ENCODE data around the gene BPIFA1. TPM values are rescaled to one million over a fixed set of nuclear protein-coding genes. Genes with fewer than 3 reads are reported as not detected.

BPIFA1 gene
- total and polyA plus RNA-seq, 8 donors: not detected

DNA sequence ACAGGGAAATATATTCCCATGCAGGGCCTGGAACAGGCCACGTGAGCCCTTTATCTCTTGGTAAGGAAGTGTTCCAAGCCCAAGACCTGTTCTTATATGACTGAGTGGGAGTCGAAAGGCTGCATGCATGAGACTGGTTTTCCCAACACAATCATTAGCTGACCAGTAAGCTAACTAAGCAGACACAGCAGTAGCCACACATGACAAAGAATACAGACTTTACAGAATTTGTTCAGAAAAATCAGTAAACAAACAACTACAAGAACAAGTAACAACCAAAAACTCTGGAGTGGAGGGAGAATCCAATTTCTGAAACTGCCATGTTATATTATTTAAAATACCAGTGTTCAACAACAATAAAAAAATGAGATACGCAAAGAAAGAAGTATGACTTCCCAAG is 16.7 kb downstream of the BPIFA1 start:
- TF ChIP-seq, protein P1, sequence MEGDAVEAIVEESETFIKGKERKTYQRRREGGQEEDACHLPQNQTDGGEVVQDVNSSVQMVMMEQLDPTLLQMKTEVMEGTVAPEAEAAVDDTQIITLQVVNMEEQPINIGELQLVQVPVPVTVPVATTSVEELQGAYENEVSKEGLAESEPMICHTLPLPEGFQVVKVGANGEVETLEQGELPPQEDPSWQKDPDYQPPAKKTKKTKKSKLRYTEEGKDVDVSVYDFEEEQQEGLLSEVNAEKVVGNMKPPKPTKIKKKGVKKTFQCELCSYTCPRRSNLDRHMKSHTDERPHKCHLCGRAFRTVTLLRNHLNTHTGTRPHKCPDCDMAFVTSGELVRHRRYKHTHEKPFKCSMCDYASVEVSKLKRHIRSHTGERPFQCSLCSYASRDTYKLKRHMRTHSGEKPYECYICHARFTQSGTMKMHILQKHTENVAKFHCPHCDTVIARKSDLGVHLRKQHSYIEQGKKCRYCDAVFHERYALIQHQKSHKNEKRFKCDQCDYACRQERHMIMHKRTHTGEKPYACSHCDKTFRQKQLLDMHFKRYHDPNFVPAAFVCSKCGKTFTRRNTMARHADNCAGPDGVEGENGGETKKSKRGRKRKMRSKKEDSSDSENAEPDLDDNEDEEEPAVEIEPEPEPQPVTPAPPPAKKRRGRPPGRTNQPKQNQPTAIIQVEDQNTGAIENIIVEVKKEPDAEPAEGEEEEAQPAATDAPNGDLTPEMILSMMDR (IDR thresholded peaks at IDR 0.05): no peak
- H3K36me3 ChIP-seq: no peaks in the 10 kb centered on the region
- intact Hi-C loops (cut with DNase I): no loop called here
- DNase-seq: no peak
- H3K27ac ChIP-seq: no peak overlapping the region
- WGBS, 2 donors: 69 to 85% methylated on average over 3 of the region's 3 CpGs
- no peak for FAIRE-seq
- H3K27me3 ChIP-seq: no peaks in the 10 kb centered on the region
- H3K4me1 ChIP-seq: no peaks in the 10 kb centered on the region
- no peak for ATAC-seq
- H3K9me3 ChIP-seq: no peaks in the 10 kb centered on the region
- no peak overlapping the region for H3K4me3 ChIP-seq

DNA sequence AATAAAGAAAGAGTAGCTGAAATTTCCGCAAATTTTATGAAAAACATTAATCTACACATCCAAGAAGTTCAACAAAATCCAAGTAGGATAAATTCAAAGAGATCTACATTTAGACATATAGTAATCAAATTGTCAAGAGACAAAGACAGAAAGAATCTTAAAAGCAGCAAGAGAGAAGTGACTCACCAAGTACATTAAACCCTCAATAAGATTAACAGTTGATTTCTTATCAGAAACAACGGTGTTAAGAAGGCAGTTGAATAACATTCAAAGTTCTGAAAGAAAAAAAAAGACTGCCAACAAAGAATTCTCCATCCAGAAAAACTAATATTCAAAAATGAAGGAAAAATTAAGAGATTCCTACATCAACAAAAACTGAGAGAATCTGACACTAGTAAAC is 19.2 kb downstream of the BPIFA1 start:
- Histone ChIP-seq H3K36me3 (no peaks in the 10 kb centered on the region), H3K4me3 (no peak overlapping the region), H3K27me3 (no peaks in the 10 kb centered on the region), H3K27ac (no peak overlapping the region), H3K9me3 (no peaks in the 10 kb centered on the region), H3K4me1 (no peaks in the 10 kb centered on the region)
- no peak for DNase-seq
- no peak for ATAC-seq
- 56 to 58% methylated on average over 2 of the region's 2 CpGs for WGBS, 2 donors
- intact Hi-C loops (cut with DNase I): no loop called here
- no peak for FAIRE-seq
- TF ChIP-seq, protein P1 (IDR thresholded peaks at IDR 0.05): no peak

DNA sequence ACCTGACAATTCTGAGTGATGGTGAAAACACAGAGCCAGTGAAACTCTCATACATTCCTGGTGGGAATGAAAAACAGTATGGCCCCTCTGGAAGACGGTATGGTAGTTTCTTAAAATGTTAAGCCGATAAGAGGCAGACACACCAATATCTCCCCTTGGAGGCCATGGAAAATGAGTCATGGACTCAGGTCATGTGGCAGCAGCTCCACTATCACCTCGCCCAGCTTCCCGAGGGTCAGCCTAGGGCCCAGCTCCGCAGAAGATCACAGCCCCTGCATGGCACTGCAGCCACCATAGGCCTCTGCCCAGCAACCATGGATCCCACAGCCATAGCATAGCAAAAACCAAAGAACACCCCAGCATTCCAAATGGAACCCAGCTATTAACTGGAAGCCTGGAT is 21.4 kb downstream of the BPIFA1 start:
- TF ChIP-seq, protein P1 (IDR thresholded peaks at IDR 0.05): no peak
- DNase-seq (no peak), FAIRE-seq (no peak), ATAC-seq (no peak)
- no peaks in the 10 kb centered on the region for H3K27me3 ChIP-seq
- intact Hi-C loops (cut with DNase I): no loop called here
- H3K4me1 ChIP-seq: no peaks in the 10 kb centered on the region
- H3K36me3 ChIP-seq: no peaks in the 10 kb centered on the region
- no peak overlapping the region for H3K27ac ChIP-seq
- WGBS, 2 donors: 63 to 83% methylated on average over 5 of the region's 5 CpGs
- no peaks in the 10 kb centered on the region for H3K9me3 ChIP-seq
- H3K4me3 ChIP-seq: no peak overlapping the region

DNA sequence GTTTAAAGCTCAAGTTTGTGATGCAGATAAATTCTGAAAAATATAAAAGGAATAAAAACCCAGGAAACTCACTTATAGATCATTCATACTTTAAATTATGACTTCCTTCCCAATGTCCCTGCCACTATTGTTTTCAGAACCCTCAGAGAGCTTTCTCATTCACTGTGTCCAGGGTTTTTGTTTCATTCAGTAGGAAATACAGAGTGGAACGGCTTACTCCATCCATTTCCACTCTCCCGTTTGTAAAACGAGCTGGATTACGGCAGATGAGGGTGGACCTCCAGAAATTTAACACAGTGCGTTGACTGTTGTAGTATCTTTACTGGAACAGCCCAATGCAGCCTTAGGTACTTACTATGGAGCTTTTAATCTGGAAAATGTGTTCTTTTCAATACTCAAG is 23.6 kb downstream of the BPIFA1 start:
- FAIRE-seq (no peak), DNase-seq (no peak), ATAC-seq (no peak)
- H3K36me3 ChIP-seq: no peaks in the 10 kb centered on the region
- no peak overlapping the region for H3K27ac ChIP-seq
- intact Hi-C loops (cut with DNase I): no loop called here
- H3K27me3 ChIP-seq: no peaks in the 10 kb centered on the region
- WGBS, 2 donors: 52 to 60% methylated on average over 5 of the region's 5 CpGs
- no peak overlapping the region for H3K4me3 ChIP-seq
- TF ChIP-seq, protein P1 (IDR thresholded peaks at IDR 0.05): no peak
- H3K4me1 ChIP-seq: no peaks in the 10 kb centered on the region
- H3K9me3 ChIP-seq: no peaks in the 10 kb centered on the region

DNA sequence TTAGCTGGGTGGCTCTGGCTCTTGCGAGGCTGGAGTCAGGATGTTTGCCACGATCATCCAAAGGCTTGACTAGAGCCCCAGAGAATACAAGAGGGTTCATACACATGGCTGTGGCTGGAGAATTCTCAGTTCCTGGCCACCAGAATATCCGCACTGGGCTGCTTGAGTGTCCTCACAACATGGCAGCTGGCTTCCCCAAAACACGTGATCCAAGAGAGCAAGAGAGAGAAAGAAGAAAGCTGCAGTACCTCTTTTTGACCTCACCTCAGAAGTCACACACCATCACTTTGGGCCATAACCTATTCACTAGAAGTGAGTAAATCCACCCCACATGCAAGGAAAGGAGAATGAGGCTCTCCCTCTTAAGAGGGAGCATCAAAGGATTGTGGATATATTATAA is 25.7 kb downstream of the BPIFA1 start:
- FAIRE-seq (no peak), DNase-seq (no peak), ATAC-seq (no peak)
- H3K4me1 ChIP-seq: no peaks in the 10 kb centered on the region
- no peak overlapping the region for H3K4me3 ChIP-seq
- 57 to 61% methylated on average over 4 of the region's 4 CpGs for WGBS, 2 donors
- H3K27me3 ChIP-seq: no peaks in the 10 kb centered on the region
- H3K27ac ChIP-seq: no peak overlapping the region
- TF ChIP-seq, protein P1 (IDR thresholded peaks at IDR 0.05): no peak
- intact Hi-C loops (cut with DNase I): no loop called here
- H3K36me3 ChIP-seq: no peaks in the 10 kb centered on the region
- no peaks in the 10 kb centered on the region for H3K9me3 ChIP-seq

Measured in pancreas (tissue), 10 donors.